ENCODE results near the gene EPS8L1. TPM values are rescaled to one million over a fixed set of nuclear protein-coding genes. Genes with fewer than 3 reads are reported as not detected.

Gene EPS8L1
- total RNA-seq, 1 donor from 2014 or later: 30.5 TPM

DNA sequence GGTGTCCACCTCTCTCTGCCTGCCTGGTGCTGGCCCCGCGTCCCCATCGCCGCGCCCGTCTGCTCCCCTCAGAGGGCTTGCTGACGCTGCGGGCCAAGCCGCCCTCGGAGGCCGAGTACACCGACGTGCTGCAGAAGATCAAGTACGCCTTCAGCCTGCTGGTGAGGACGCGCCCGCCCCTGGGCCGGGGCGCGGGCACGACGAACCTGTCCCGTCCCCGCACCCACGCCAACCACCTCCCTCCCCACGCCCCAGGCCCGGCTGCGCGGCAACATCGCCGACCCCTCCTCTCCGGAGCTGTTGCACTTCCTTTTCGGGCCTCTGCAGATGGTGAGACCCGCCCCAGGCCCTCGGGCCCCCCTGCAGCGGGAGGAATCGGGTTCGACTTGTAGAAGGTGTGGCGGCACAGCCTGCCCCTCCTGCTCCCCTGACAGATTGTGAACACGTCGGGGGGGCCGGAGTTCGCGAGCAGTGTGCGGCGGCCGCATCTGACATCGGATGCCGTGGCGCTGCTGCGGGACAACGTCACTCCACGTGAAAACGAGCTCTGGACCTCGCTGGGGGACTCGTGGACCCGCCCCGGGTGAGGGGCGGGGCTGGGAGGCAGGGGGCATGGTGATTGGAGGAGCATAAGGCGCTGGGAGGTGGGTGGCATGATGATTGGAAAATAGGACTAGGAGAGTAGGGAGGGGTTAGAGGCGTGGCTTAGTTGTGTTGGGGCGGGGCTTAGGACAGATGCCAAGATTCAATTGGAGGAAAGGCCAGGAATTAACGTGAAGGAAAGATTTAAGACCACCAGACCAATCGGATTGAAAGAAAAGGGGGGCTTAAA lies 6.6 kb downstream of the EPS8L1 start:
- DNase-seq (ENCODE audit: low read depth): no peak
- Histone ChIP-seq H3K27me3 (ENCODE audit: control insufficient read depth, insufficient read depth, low read length) (peaks cover 47% of the 10 kb centered on the region), H3K4me3 (ENCODE audit: low read depth, low read length) (peak overlapping the region; percentile 14), H3K36me3 (ENCODE audit: control insufficient read depth, insufficient read depth, low read length) (no peaks in the 10 kb centered on the region)
- TF ChIP-seq, protein P1, sequence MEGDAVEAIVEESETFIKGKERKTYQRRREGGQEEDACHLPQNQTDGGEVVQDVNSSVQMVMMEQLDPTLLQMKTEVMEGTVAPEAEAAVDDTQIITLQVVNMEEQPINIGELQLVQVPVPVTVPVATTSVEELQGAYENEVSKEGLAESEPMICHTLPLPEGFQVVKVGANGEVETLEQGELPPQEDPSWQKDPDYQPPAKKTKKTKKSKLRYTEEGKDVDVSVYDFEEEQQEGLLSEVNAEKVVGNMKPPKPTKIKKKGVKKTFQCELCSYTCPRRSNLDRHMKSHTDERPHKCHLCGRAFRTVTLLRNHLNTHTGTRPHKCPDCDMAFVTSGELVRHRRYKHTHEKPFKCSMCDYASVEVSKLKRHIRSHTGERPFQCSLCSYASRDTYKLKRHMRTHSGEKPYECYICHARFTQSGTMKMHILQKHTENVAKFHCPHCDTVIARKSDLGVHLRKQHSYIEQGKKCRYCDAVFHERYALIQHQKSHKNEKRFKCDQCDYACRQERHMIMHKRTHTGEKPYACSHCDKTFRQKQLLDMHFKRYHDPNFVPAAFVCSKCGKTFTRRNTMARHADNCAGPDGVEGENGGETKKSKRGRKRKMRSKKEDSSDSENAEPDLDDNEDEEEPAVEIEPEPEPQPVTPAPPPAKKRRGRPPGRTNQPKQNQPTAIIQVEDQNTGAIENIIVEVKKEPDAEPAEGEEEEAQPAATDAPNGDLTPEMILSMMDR (IDR thresholded peaks at IDR 0.05; ENCODE audit: insufficient read depth, low read length, poor library complexity, severe bottlenecking): no peak

DNA sequence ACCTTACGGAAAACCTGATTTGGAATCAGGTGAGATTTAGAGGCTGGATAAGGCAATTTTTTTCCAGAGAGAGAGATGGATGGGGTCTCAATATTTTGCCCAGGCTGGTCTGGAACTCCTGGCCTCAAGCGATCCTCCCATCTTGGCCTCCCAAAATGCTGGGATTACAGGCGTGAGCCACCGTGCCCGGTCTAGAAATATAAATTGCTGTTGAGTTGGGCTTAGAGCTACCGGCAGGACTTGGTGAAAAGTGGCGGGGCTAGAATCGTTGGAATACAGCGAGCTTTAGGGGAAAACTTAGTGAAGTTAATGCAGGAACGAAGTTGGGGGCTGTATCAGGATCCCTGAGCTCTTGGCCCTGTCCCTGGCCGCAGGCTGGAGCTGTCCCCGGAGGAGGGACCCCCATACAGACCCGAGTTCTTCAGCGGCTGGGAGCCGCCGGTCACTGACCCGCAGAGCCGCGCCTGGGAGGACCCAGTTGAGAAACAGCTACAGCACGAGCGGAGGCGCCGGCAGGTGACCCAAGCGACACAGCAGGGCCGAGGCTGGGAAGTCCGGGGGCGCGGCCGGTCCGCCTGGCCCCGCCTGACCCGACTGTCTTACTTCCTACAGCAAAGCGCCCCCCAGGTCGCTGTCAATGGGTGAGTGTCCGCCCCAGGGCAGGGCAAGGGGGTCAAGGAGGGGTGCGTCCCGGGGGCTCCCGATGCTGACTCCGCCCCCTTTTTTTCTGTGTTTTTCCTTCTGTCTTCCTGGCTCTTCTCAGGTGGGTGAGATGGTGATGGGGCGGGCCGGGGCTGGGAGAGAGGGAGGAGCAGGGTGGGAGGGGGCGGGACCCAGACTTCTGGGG lies 7.6 kb downstream of the EPS8L1 start:
- H3K27me3 ChIP-seq (ENCODE audit: control insufficient read depth, insufficient read depth, low read length): peaks cover 47% of the 10 kb centered on the region
- H3K36me3 ChIP-seq (ENCODE audit: control insufficient read depth, insufficient read depth, low read length): no peaks in the 10 kb centered on the region
- H3K4me3 ChIP-seq (ENCODE audit: low read depth, low read length): no peak overlapping the region
- no peak for DNase-seq (ENCODE audit: low read depth)
- TF ChIP-seq, protein P1 (IDR thresholded peaks at IDR 0.05; ENCODE audit: insufficient read depth, low read length, poor library complexity, severe bottlenecking): no peak

DNA sequence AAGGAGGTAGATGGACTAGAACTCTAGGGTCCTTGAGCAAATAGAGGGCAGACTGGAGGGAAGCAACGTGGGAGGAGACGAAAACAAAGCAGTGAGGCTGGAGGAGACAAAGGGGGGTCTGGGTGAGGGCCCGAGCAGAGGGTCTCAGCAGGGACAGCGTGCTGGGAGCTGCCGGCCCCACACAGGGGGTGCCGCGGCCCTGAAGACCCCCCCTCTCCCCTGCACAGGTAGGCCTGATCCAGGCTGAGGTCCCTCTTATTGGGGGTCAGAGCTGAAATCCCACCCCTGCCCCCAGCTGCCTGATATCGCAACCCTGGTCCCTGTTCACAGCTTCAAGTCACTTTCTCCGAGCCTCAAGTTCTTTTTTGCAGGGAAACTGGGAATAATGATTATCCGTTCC lies 8.7 kb downstream of the EPS8L1 start:
- Histone ChIP-seq H3K27me3 (ENCODE audit: control insufficient read depth, insufficient read depth, low read length) (peaks cover 43% of the 10 kb centered on the region), H3K36me3 (ENCODE audit: control insufficient read depth, insufficient read depth, low read length) (no peaks in the 10 kb centered on the region), H3K4me3 (ENCODE audit: low read depth, low read length) (no peak overlapping the region)
- TF ChIP-seq, protein P1 (IDR thresholded peaks at IDR 0.05; ENCODE audit: insufficient read depth, low read length, poor library complexity, severe bottlenecking): no peak
- DNase-seq (ENCODE audit: low read depth): no peak

DNA sequence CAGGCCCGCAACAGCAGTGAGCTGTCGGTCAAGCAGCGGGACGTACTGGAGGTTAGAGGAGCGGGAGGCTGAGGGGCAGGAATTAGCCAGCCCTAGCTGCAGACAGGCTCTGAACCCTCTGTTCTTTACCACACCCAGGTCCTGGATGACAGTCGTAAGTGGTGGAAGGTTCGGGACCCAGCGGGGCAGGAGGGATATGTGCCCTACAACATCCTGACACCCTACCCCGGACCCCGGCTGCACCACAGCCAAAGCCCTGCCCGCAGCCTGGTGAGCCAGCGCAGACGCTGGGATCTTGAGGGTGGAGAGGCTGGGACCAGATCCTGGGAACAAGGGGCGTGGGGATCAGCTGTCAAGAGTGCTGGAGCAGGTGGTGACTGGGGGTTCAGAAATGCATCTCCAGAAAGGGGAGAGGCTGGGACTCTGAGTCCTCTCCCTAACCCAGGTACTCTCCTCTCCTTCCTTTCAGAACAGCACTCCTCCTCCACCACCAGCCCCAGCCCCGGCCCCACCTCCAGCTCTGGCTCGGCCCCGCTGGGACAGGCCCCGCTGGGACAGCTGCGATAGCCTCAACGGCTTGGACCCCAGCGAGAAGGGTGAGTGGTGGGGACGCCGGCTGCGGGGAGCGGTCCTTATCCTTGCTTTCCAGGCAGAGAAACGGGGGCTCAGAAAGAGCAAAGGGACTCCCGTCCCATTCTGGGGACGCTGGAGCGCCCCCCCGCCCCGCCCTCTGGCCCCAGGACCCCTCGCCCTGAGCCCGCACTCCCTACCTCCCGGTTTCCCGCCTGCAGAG lies 10.4 kb downstream of the EPS8L1 start:
- TF ChIP-seq, protein P1 (IDR thresholded peaks at IDR 0.05; ENCODE audit: insufficient read depth, low read length, poor library complexity, severe bottlenecking): no peak
- Histone ChIP-seq H3K4me3 (ENCODE audit: low read depth, low read length) (peak overlapping the region; percentile 36), H3K36me3 (ENCODE audit: control insufficient read depth, insufficient read depth, low read length) (peaks cover 1% of the 10 kb centered on the region), H3K27me3 (ENCODE audit: control insufficient read depth, insufficient read depth, low read length) (peaks cover 30% of the 10 kb centered on the region)
- no peak for DNase-seq (ENCODE audit: low read depth)

DNA sequence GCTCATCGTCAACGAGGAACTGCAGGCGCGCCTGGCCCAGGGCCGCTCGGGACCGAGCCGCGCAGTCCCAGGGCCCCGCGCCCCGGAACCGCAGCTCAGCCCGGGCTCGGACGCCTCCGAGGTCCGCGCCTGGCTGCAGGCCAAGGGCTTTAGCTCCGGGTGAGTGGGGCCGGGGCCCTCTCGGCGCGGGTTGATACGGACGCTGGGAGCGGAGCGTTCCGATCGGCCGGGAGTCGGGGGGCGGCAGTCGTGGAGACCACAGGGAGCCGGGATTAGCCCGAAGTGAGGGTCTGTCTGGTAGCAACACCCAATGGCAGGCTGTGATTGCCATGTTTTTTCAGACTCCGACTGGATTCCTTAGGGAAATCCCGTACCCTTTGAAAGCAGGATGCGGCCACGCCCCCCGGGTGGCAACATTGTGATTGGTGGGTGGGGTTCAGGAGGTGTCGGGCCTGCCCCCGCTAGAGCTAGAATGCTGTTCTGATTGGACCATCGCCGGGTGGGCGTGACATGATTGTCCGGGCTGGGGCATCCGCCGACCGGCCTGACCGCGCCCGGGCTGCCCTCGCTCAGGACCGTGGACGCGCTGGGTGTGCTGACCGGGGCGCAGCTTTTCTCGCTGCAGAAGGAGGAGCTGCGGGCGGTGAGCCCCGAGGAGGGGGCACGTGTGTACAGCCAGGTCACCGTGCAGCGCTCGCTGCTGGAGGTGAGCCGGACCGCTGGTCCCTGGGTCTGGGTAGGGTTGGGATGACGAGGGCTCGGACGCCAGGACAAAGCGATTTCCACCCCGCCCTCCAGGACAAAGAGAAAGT lies 11.3 kb downstream of the EPS8L1 start:
- Histone ChIP-seq H3K27me3 (ENCODE audit: control insufficient read depth, insufficient read depth, low read length) (peaks cover 21% of the 10 kb centered on the region), H3K4me3 (ENCODE audit: low read depth, low read length) (peak overlapping the region; percentile 36), H3K36me3 (ENCODE audit: control insufficient read depth, insufficient read depth, low read length) (peaks cover 4% of the 10 kb centered on the region)
- TF ChIP-seq, protein P1 (IDR thresholded peaks at IDR 0.05; ENCODE audit: insufficient read depth, low read length, poor library complexity, severe bottlenecking): no peak
- peak; percentile 80 for DNase-seq (ENCODE audit: low read depth)

Data from kidney epithelial cell (primary cell).